RPMI7951 (cell line): Measurements from ENCODE around the gene ZCCHC13. TPM values are rescaled to one million over a fixed set of nuclear protein-coding genes. Genes with fewer than 3 reads are reported as not detected.
"Not testable (repeated sequence)": the region's sequence is repeated elsewhere in the genome, so short reads cannot be mapped to it uniquely, and the experiment has no call there.

Experiments used
- DNase-seq: peaks from one replicate; pipeline ENCODE4 v3.0.0-alpha.2; 2012; ENCODE audit warnings: low read depth
- total RNA-seq: library from RNA; depleted of rRNA; stranded (reverse); fragments of >200 nt; shearing (Covaris generic); gene quantifications from 2 replicates; pipeline ENCODE4 v1.2.3, GENCODE V29; 2014; rRNA removed

Gene ZCCHC13
- not detected in 2 replicates for total RNA-seq

DNA sequence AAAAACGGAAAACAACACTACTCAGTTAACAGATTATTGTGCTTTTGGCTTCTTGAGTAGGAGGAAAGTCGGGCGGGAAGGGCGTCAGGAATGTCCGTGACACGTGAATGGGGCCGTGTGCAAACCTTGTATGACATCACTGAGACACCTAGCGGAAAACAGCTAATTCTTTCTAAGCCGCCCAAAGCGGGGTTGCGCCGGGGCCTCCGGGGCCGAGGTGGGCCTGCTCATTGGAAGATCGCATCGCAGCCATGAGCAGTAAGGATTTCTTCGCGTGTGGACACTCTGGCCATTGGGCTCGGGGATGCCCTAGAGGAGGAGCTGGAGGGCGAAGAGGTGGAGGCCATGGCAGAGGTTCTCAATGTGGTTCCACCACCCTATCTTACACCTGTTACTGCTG is at the start of gene ZCCHC13:
TSS of gene ZCCHC13 (plus strand) at position 165 of the 400 bp plus-strand sequence. CDS start at position 252, 87 bp downstream.
- DNase-seq: no peak

DNA sequence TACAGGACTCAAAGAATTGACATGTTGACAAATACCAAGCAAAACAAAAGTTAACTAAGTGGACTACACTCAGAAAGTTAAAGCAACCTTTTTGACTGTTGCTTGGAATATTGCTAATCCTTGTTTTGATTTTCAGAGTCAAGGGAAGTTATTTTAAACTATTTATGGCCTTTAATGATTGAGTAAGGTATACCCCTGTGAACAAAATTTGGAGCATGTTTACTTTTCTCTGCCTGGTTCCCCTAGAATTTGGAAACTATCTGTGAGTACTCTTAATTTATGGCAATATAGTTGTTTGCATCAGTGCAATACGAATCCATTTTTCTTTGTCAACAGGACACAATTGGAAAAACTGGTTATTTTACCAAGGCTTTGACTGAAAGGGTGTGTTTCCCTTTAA is 45.9 kb upstream of the ZCCHC13 start:
- not testable (repeated sequence) for DNase-seq

DNA sequence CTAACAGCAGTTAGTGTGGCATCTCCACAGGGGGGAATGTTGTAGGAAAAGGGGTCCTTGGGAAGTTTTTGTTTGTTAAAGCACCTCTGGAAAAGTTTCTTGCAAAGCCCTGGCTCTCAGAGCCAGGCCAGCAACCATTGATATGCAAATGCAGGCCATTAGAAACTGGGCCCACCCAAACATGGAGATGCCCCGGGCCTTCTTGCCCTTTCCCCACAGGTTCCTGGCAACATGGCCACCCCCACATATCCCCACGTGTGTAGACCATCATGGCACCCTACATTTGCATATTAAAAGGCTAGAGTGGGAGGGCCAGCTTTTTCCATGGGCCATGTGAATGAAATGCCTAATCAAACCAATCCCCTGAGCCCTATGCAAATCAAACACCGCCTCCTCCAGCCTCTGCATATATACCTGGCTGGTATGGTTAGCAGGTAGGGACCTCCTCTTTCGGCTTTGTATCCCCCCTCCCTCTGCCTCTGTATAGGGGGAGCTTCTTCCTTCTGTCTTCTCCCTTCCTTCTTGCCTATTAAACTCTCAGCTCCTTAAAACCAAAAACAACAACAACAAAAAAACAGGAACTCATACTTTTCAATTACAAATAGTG is 44.0 kb upstream of the ZCCHC13 start:
- DNase-seq: no peak

DNA sequence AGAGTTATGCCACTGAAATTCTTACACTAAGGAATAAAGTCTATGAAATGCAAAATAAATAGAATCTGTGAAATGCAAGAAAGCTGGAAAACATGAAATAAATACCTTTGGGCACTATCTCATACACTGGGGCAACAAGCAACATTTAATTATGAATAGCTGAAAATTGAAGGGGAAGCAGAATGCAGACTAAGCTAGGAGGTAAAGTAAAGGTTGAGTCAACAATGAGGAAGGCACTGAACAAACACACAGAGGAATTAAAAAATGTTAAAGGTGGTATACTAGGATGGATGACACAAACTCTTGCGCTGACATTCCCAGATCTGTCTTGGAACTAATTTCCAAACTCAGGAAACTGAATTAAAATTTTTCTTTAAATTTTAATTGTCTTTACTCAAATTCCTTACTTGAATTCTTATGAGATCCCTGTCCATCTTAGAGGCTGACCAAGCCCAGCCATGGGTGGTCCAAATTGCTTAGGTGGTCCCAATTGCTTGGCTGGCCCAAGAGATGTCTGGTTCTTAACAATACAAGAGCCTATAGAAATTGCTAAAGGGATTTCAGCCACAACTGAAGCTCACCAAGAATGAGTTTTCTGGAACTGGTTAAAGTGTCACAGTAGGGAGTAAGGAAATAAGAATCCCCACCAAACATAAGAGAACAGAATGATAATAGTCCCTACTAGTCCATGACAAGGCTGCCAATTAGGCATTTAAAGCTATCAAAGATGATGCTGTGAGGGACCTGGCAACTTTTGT is 41.3 kb upstream of the ZCCHC13 start:
- no peak for DNase-seq

DNA sequence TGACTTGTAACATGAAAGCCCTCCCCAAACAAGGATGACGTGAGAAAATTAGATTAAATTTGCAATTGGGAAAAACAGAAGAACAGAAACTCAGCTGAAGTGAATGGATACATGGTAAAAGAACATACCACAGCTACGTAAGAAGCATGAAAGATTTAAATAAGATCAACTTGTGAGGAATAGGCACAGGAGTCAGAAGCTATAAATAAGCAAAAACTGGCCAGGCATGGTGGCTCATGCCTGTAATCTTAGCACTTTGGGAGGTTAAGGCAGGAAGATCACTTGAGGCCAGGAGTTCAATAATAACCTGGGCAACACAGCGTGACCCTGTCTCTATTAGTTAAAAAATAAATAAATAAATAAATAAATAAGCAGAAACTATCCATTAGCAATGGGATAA is 33.6 kb upstream of the ZCCHC13 start:
- no peak for DNase-seq

DNA sequence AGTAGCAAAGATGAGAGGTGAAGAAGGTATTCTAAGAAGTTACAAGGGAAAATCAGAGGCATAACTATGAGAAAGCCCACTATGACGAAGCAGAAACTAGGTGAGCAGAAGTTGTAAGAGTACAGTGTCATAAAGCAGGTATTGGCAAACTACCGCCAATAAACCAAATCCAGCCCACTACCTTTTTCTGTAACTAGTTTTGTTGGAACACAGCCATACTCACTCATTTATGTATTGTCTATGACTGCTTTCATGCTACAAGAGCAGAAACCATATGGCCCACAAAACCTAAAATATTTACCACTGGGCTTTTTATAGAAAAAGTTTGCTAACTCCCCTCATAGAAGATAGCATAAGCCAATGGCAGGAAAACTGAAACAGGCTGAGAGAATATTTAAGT is 31.8 kb upstream of the ZCCHC13 start:
- DNase-seq: no peak

DNA sequence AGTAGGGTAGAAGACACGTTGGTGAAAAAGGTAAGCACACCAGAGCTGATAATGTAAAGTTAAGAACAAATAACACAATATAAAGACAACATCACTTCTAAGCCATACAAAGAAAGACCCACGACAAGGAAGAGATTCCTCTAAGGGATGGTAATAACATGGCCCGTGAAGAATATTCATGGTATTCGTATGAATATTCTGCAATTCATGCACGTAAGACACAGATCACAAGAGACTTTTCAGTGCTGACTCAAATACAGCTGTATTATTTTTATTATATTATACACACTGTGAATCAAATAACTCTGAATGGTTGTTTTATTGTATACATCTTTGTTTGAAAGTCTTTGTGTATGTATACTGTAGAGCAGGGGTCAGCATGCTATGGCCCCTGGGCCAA is 29.5 kb upstream of the ZCCHC13 start:
- DNase-seq: no peak

DNA sequence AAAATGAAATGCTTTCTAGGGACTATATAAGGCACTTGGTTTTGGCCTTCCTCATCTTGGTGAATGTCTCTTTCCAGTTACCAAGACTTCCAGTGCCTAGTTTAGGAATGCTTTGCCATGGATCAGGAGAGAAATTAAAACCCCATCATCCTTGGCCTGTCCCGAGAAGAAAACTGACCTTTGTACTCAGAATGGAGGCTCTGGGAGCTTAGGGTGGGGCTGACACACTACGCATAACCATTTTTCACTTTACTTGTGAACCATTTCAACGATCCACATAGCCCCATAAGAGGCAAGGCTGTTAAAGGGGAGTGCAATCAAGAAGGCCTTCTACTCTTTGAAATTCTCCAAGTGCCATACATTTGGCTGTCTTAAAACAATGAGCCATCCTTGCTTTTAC is 26.7 kb upstream of the ZCCHC13 start:
- DNase-seq: no peak

DNA sequence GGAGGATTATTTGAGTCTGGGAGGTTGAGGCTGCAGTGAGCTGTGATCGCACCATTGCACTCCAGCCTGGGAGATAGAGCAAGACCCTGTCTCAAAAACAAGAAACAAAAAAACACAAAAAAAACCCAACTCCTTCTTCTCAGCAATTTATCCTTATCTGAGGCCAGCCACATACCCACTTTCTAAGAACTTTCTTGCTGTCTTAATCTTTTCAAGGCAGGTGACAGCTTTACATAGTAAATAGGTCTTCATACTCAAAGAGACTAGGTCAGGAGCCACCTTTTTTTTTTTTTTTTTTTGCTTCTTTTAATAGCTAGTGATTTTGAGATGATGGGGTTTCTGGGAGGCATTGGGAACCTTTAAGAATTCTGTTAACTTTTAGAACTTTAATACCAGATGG is 26.1 kb upstream of the ZCCHC13 start:
- no peak for DNase-seq

DNA sequence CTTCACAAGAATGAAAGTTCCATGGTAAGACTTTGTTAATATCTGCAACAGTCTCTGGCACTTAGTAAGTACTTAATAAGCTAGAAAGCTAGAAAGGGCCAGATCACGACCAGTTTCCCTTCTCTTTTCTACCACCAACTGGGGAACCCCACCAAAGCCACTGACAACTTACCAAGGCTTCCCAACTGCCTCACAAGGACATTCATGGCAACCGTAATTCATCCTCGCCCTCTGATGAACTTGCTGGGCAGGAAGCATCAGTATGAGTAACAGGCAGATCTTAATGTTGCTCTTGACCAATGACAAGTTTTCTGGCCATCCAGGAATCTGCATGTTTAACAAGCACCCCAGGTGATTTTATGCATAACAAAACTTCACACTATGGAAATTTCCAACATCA is 23.2 kb upstream of the ZCCHC13 start:
- no peak for DNase-seq

DNA sequence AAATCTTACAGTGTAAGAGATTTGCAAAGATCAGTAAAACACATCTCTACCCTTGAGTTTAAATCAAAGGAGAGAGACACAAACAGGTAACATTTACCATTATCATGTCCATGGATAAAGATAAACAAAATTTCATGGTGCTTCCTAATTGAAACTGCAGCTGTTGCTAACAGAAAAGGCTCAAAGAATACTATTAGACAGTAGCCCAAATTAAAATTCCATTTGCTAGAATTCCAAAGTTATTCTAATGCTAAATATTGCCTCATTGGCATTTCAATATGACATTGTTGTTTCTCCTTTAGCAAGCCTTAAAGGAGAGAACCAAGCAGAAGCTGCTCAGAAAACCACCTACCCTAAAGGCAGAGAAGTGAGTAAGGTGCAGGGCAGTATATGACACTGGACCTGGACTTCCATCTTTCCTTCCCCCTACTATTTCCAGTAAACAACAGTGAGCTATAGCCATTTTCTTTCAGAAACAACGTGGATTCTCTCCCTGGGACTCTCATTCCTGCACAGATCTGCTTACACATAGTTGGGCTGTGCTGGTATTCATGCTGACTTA is 19.5 kb upstream of the ZCCHC13 start:
- DNase-seq: no peak

DNA sequence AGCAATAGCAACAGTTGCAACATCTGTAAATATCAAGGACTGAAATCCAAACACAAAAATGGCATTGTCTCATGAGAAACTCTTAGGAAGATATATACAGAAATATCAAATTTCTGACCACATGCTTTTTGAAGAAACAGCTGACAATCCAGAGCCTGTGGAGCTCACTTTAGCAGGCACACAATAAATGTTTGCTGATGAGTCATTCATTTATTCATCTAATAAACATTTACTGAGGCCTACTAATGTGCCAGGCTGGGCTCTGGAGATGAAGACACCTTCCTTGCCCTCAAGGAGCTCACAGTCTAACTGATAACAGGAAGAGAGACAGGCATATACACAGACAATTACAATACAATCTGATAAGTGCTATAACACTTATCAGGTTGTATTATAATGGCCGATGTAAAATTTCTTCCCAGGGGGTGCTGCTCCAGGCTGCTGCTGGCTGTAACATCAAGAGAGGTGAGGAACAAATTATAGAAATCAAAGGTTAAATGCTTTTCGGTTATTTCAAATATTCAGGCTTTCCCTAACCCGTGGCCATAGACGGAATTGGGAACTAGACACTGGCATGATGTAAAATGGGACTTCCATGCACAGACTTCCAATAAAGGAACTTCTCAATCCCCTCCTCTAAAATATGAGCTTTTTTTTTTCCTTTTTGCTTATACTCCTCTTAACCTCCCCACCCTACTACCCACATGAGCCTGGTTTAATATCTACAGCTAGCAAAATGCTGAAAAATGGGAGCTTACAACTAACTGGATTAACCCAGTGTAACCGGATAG is 16.8 kb upstream of the ZCCHC13 start:
- peak; percentile 41 for DNase-seq

DNA sequence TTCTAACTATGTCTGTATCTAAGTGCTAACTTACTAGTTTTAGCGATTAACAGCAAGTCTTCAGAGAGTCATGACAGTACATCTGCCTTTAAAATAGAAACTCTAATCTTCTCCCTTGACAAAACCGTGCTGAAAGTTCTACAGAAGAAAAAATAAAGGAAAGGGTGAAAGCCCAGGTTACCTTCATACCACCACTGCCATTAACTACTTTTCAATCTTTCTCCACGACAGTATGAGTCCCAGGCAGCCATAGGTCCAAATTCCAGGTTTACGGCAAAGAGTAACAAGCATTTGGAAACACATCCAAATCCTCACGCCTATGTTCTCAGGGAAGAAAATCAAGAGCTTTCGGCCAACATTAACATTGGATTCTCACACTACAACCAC is 12.4 kb upstream of the ZCCHC13 start:
- DNase-seq: no peak

DNA sequence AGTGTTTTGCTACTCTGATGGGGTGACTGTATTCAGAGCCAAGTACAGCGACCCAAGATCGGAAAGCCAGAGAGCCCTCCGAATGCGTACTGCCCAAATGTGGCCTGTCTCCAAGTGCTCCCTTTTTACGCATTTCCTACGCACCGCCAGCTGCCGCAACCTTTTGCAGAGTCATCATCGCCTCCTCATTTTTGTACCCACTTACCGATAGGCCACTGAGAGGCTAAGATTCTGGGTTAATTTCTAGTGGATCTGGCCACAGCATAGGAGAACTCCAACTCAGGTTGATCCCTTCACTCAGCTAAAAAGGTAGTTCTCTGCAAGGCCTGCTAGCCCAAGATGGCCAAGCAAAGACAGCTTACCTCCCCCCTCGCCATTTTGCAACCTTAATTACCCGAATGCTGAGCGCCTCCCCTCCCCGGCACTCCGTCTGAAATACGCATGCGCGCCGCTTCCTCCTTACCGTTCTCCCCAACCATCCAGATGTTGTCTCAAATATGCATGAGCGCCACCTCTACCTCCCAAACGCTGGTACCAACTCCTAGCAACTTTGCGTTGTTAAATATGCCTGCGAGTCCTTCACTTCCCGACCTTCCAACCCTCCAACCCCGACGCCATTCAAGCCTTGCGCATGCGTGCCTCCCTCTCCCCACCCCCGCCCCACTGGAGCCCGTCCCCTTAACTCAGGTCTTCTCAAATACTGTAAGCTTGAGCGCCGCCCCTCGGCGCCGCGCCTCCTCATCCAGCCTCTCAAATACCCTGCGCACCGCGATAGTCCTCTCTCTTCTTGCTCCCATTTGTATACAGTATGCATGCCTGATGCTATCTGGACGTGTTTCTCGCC is 11.8 kb upstream of the ZCCHC13 start:
- peak; percentile 91 for DNase-seq

DNA sequence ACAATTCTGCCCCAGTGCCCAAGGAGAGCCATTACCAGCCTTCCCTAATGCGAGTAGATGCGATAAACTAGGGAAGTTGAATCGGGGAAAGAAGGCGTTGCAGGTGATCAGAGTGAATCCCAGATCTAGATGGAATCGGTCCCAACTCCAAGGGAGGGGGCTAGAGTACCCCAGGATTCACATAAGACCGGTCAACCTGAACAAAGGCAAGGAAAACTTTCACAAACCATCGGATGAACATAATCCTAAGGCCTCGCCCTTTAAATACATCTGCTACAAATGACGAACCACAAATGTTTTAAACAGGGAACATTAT is 11.2 kb upstream of the ZCCHC13 start:
- no peak for DNase-seq

DNA sequence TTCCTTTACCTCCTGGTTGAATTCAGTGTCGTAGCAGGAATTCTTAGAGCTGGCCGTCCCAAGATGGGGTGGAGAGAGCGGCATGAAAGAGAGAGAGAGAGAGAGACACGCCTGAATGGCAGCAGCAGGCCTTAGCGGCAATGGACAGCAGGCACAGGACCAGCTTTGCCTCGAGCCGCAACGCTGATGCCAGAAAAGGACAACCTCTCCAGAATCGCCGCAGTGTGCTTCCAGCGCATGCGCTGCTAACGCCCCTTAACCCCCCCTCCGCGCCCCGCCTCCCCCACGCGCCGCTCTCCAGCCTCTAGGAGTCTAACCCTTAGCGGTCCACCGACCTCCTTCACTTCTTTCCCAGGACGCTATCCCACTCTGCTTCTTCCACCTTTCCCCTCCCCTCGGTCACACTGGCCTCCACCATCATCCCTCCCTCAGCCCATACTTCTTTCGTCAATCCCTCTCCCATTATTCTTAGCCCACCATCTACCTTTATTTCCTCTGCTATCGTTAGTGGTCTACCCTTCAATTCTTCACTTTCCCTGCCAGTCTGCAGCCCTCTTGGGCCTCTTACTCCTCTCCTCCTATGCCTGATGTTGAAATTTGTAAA is 10.5 kb upstream of the ZCCHC13 start:
- DNase-seq: peak; percentile 86

DNA sequence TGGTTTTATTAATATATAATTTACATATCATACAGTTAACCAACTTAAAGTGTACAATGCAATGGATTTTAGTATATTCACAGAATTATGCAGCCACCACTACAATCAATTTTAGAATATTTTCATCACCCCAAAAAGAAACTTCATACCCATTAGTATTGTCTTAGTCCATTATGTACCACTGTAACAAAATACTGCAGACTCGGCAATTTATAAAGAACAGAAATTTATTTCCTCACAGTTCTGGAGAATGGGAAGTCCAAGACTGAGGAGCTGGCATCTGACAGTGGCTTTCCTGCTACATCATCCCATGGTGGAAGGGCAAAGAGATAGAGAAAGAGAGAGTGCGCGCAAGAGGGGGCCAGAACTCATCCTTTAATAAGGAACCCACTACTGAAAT is 8.9 kb upstream of the ZCCHC13 start:
- DNase-seq: no peak

DNA sequence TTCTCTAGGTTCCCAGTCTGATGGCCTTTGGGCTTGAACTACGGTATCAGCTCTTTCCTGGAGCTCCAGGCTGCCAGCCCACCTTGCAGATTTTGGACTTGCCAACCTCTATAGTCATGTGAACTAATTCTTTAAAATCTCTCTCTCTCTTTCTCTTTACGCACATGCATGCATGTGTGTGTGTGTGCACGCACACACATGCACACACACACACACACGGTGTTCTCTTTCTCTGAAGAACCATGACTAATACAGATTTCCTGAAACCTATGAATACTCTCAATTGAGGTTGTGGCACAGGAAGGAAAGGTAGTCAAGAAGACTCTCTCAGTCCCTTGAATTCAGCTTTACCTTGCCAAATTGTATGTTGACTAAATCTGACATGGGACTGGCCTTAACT is 6.2 kb upstream of the ZCCHC13 start:
- no peak for DNase-seq

DNA sequence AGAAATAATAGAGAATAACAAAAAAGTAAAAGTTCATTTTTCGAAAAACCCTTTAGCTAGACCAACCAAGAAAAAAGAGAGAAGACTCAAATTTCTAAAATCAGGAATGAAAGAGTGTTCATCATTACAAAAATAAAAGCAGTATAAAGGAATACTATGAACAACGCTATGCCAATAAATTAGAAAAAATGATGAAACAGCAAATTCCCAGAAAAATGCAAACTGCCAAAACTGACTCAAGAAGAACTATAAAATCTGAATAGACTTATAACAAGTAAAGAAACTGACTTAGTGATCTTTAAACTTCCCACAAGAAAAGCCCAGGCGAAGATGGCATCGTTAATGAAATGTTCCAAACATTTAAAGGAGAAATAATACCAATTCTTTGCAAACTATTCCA is 3.1 kb upstream of the ZCCHC13 start:
- DNase-seq: no peak

DNA sequence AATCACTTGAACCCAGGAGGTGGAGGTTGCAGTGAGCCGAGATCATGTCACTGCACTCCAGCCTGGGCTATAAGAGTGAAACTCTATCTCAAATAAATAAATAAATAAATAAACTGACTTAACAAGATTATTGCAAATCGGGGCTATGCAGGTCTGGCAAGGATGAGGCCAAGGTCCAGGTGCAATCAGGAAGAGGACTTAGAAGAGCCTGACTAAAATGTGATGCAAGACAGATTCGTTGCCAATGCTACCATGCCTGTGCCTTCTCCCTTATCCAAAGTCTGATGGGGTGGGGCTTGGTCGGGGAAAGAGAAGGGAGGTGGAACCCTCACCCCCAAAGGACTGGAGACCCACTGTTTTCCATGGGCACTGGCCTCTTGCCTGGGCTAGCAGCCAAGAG is 14.7 kb downstream of the ZCCHC13 start:
- no peak for DNase-seq

DNA sequence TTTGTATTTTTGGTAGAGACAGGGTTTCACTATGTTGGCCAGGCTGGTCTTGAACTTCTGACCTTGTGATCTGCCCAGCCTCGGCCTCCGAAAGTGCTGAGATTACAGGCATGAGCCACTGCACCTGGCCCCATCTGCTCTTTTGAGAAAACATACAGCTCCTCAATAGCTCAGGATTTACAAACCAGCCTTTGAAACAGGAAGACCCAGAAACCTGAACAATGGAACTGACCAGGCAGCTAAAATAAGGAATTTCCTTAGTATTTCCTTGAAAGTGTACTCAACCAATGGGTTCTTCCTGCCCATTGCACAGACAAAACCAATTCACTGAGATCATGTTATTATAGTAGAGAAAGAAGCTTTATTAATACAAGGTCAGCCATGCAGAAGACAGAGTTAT is 15.3 kb downstream of the ZCCHC13 start:
- DNase-seq: not testable (repeated sequence)
